HCT116 (cell line): Measurements from ENCODE around the gene OR6J1. TPM values are rescaled to one million over a fixed set of nuclear protein-coding genes. Genes with fewer than 3 reads are reported as not detected.

Experiments used
- ATAC-seq: fragments of 200-7000 bp; cut with Tn5 transposase; 2 replicates; pipeline ENCODE4 v1.9.1; 2020; ENCODE audit warnings: mild to moderate bottlenecking, moderate library complexity
- BruUV-seq: library from RNA; stranded (reverse); fragments of 400-500 nt; replicated peaks from 2 replicates; lab custom pipeline; 2021; lab: Mats Ljungman, UMichigan
- CTCF ChIA-PET: fragments of 300-600 bp; sonication (Branson Sonifier 250); formaldehyde crosslinking; loops from one replicate; lab custom pipeline; 2021; ENCODE audit warnings: antibody characterized with exemption; lab: Charles Lee
- POLR2A ChIA-PET: fragments of 300-600, 350-600 bp; sonication (Branson Sonifier 250); formaldehyde crosslinking; loops from one replicate; lab custom pipeline; 2021; ENCODE audit warnings: antibody characterized with exemption; lab: Charles Lee
- RAD21 ChIA-PET, 2 experiments: fragments of 300-600 bp; sonication (Branson Sonifier 250); formaldehyde crosslinking; loops; one replicate each; lab custom pipeline; 2023; ENCODE audit warnings: low total read pairs in 2 of 2; ENCODE audit not compliant: uncharacterized antibody in 2 of 2, unreplicated experiment in 2 of 2, low non-redundant PET in 1 of 2; lab: Charles Lee
- DNase-seq: peaks from one replicate; pipeline ENCODE4 v3.0.0-alpha.2; 2010; ENCODE audit warnings: low read depth, low spot score
- H2AFZ ChIP-seq: fragments of 200-600 bp; shearing (Covaris generic), sonication (generic); 2 replicates; pipeline ENCODE4 v1.6.1; 2017; ENCODE audit warnings: low read depth, mixed run types, mixed read lengths, antibody characterized with exemption, low read length; ENCODE audit not compliant: poor library complexity, severe bottlenecking
- H3K27ac ChIP-seq: 2 replicates; pipeline ENCODE4 v1.5.1; 2012; ENCODE audit warnings: low read depth, low read length
- H3K27me3 ChIP-seq: fragments of 200-600 bp; sonication (generic); 2 replicates; pipeline ENCODE4 v1.6.1; 2016; ENCODE audit warnings: mixed run types, low read length, mixed read lengths; ENCODE audit not compliant: insufficient read depth
- H3K36me3 ChIP-seq, 2 experiments: fragments of 200-500 bp in 1 of 2; fragments of 200-600 bp in 1 of 2; sonication (Bioruptor generic) in 1 of 2; sonication (generic) in 1 of 2; 2 replicates each; pipeline versions ENCODE4 v1.5.1 to v1.6.1; 2014 to 2016; ENCODE audit warnings: low read length in 2 of 2, inconsistent platforms in 1 of 2, mixed read lengths in 1 of 2, mixed run types in 1 of 2; ENCODE audit not compliant: insufficient read depth in 2 of 2, control insufficient read depth in 1 of 2
- H3K4me1 ChIP-seq, 2 experiments: fragments of 200-600 bp in 1 of 2; sonication (generic) in 1 of 2; 2 replicates each; pipeline versions ENCODE4 v1.5.1 to v1.6.1; 2012 to 2017; ENCODE audit warnings: low read length in 2 of 2, inconsistent platforms in 1 of 2, mild to moderate bottlenecking in 1 of 2, mixed read lengths in 1 of 2, mixed run types in 1 of 2, moderate library complexity in 1 of 2; ENCODE audit not compliant: insufficient read depth in 2 of 2, control insufficient read depth in 1 of 2
- H3K4me2 ChIP-seq: fragments of 200-600 bp; sonication (generic); 2 replicates; pipeline ENCODE4 v1.6.1; 2017; ENCODE audit warnings: mixed run types, low read length, mixed read lengths
- H3K4me3 ChIP-seq, 2 experiments: fragments of 200-600 bp in 1 of 2; sonication (generic) in 1 of 2; replicated peaks in 1 of 2; 2 replicates each; pipeline ENCODE4 v1.5.1; 2011 to 2016; ENCODE audit warnings: low read length in 2 of 2, control low read depth in 1 of 2, low read depth in 1 of 2, mild to moderate bottlenecking in 1 of 2, mixed read lengths in 1 of 2, mixed run types in 1 of 2
- H3K79me2 ChIP-seq: fragments of 200-600 bp; sonication (generic); 2 replicates; pipeline ENCODE4 v1.6.1; 2017; ENCODE audit warnings: mild to moderate bottlenecking, mixed run types, low read length, moderate library complexity, mixed read lengths; ENCODE audit not compliant: insufficient read depth
- H3K9ac ChIP-seq: fragments of 200-600 bp; sonication (generic); 2 replicates; pipeline ENCODE4 v1.6.1; 2016; ENCODE audit warnings: low read length, mixed read lengths
- H3K9me2 ChIP-seq: fragments of 200-600 bp; sonication (generic), shearing (Covaris generic); 2 replicates; pipeline ENCODE4 v1.6.1; 2017; ENCODE audit warnings: mixed run types, mild to moderate bottlenecking, moderate library complexity; ENCODE audit not compliant: insufficient read depth
- H3K9me3 ChIP-seq, 2 experiments: fragments of 200-500 bp in 1 of 2; fragments of 200-600 bp in 1 of 2; sonication (Bioruptor generic) in 1 of 2; sonication (generic) in 1 of 2; 2 replicates each; pipeline ENCODE4 v1.6.1; 2014 to 2017; ENCODE audit warnings: low read length in 2 of 2, mixed read lengths in 2 of 2, inconsistent platforms in 1 of 2, low read depth in 1 of 2, mild to moderate bottlenecking in 1 of 2, mixed run types in 1 of 2, moderate library complexity in 1 of 2; ENCODE audit not compliant: control insufficient read depth in 1 of 2, insufficient read depth in 1 of 2
- H4K20me1 ChIP-seq: fragments of 200-600 bp; sonication (generic), shearing (Covaris generic); 2 replicates; pipeline ENCODE4 v1.6.1; 2017; ENCODE audit warnings: mixed run types, mild to moderate bottlenecking, moderate library complexity; ENCODE audit not compliant: insufficient read depth
- ATF3 ChIP-seq: IDR thresholded peaks from 2 replicates; pipeline ENCODE4 v1.6.1; 2012
- CBX3 ChIP-seq: IDR thresholded peaks from 2 replicates; pipeline ENCODE4 v1.6.1; 2012; ENCODE audit warnings: low read depth
- CEBPB ChIP-seq: IDR thresholded peaks from 2 replicates; pipeline ENCODE4 v1.6.1; 2012; ENCODE audit warnings: low read depth
- CTCF ChIP-seq, 3 experiments: fragments of 200-600 bp in 1 of 3; sonication (generic) in 1 of 3; IDR thresholded peaks in 2 of 3; conservative IDR thresholded peaks in 1 of 3; 2 replicates each; pipeline ENCODE4 v1.5.1; 2012 to 2017; ENCODE audit warnings: low read depth in 2 of 3, low read length in 2 of 3, antibody characterized with exemption in 1 of 3, borderline replicate concordance in 1 of 3, control low read depth in 1 of 3, mild to moderate bottlenecking in 1 of 3, mixed read lengths in 1 of 3, mixed run types in 1 of 3, moderate library complexity in 1 of 3; ENCODE audit not compliant: insufficient read depth in 1 of 3
- EGR1 ChIP-seq: IDR thresholded peaks from 2 replicates; pipeline ENCODE4 v1.6.1; 2012; ENCODE audit warnings: low read depth
- ELF1 ChIP-seq: IDR thresholded peaks from 2 replicates; pipeline ENCODE4 v1.6.1; 2012; ENCODE audit warnings: low read depth, borderline replicate concordance
- JUND ChIP-seq: IDR thresholded peaks from 2 replicates; pipeline ENCODE4 v1.6.1; 2012
- MAX ChIP-seq: IDR thresholded peaks from 2 replicates; pipeline ENCODE4 v1.6.1; 2012
- RAD21 ChIP-seq: IDR thresholded peaks from 2 replicates; pipeline ENCODE4 v1.6.1; 2012; ENCODE audit warnings: low read depth, mild to moderate bottlenecking
- SIN3A ChIP-seq: IDR thresholded peaks from 2 replicates; pipeline ENCODE4 v1.6.1; 2012; ENCODE audit warnings: low read depth
- SP1 ChIP-seq: IDR thresholded peaks from 2 replicates; pipeline ENCODE4 v1.6.1; 2012; ENCODE audit warnings: low read depth
- SRF ChIP-seq: IDR thresholded peaks from 2 replicates; pipeline ENCODE4 v1.6.1; 2012; ENCODE audit warnings: low read depth
- TCF7L2 ChIP-seq: IDR thresholded peaks from 2 replicates; pipeline ENCODE4 v1.7.0; 2011; ENCODE audit warnings: borderline replicate concordance, inconsistent platforms; ENCODE audit not compliant: insufficient read depth, insufficient read length; ENCODE audit errors: extremely low read depth
- YY1 ChIP-seq: IDR thresholded peaks from 2 replicates; pipeline ENCODE4 v1.6.1; 2011; ENCODE audit warnings: low read length, low read depth, moderate library complexity, mild to moderate bottlenecking; ENCODE audit not compliant: insufficient replicate concordance; ENCODE audit errors: extremely low read depth
- ZNF274 ChIP-seq: fragments of 200-500 bp; sonication (Bioruptor generic); IDR thresholded peaks from 2 replicates; pipeline ENCODE4 v1.6.1; 2014; ENCODE audit warnings: mild to moderate bottlenecking, low read depth, low read length, inconsistent platforms
- intact Hi-C: fragments of 100-400 bp; cut with micrococcal nuclease; formaldehyde crosslinking; loops from 2 replicates; pipeline ENCODE4 v1.10.0; 2022
- total RNA-seq: library from RNA; stranded (reverse); gene quantifications from one replicate; pipeline ENCODE4 v1.2.1, GENCODE V29; 2021; ENCODE audit not compliant: unreplicated experiment

OR6J1 gene
- total RNA-seq, 1 experiment from 2014 or later = not detected

- no TSS peak for BruUV-seq
- no peak overlapping the region for H3K4me3 ChIP-seq
- intact Hi-C loops = no loop called here
- H3K79me2 ChIP-seq = no peaks in the 10 kb centered on the region
- POLR2A ChIA-PET = no interaction called here
- peaks cover 0 to 2% of the 10 kb centered on the region in 2 experiments; a peak in 2 of 4 replicates for H3K36me3 ChIP-seq
- TF ChIP-seq CEBPB = no peak
- TF ChIP-seq MAX = no peak
- peak; percentile 20; the same call in 1 of the 2 replicates for TF ChIP-seq JUND
- 0 out of 2 replicates have a peak, but pooled peaks have one; percentile 8 for TF ChIP-seq RAD21
- no peak for TF ChIP-seq CTCF (IDR thresholded peaks at IDR 0.05 in 2 of 3, conservative IDR thresholded peaks at IDR 0.05 in 1 of 3; ENCODE audit: borderline replicate concordance in 1 of 3, insufficient read depth in 1 of 3, low read depth in 2 of 3, low read length in 2 of 3)
- no peak for TF ChIP-seq EGR1
- no peak overlapping the region for H2AFZ ChIP-seq
- H4K20me1 ChIP-seq = no peaks in the 10 kb centered on the region
- H3K27me3 ChIP-seq = no peaks in the 10 kb centered on the region
- no peak overlapping the region for H3K27ac ChIP-seq
- RAD21 ChIA-PET = no interaction called here
- no peaks in the 10 kb centered on the region for H3K9me3 ChIP-seq
- DNase-seq (no peak), ATAC-seq (no peak; the same call in 1 of the 2 replicates)
- peaks cover 13 to 45% of the 10 kb centered on the region in 2 experiments for H3K4me1 ChIP-seq
- peak overlapping the region; percentile 41 for H3K4me2 ChIP-seq
- no peaks in the 10 kb centered on the region for H3K9me2 ChIP-seq
- CTCF ChIA-PET = no interaction called here
- no peak overlapping the region for H3K9ac ChIP-seq
Observed at GRCh38 chr14:22602862-22603261, 41.3 kb downstream of the OR6J1 start.

DNA sequence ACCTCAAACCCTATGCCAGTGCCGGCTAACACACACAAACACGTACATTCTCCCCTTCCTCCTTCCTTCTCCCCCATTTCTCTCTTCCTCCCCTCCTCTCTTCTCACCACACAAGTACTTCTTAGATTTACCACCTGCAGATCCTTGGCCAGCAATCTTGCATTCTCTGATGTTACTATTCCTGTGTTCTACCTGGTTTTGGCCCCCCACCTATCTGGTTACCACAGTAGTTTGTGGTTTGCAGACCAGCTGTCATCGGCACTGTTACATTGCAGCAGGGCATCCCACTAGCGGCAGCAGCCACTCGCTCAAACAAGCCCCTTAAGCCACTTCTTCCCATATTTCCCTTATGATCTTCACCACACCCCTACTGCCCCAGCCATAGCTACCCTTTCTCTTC lies 42.2 kb downstream of the OR6J1 start:
- Histone ChIP-seq H3K36me3 (no peaks in the 10 kb centered on the region; a peak in 2 of 4 replicates), H4K20me1 (no peaks in the 10 kb centered on the region), H3K9me3 (no peaks in the 10 kb centered on the region), H3K9me2 (no peaks in the 10 kb centered on the region), H3K4me3 (no peak overlapping the region), H3K27me3 (no peaks in the 10 kb centered on the region), H3K9ac (no peak overlapping the region), H2AFZ (no peak overlapping the region)
- ATAC-seq = no peak
- BruUV-seq = no TSS peak
- POLR2A ChIA-PET = interaction anchor here (0.7 kb wide), 1 partner anchor 189 kb away, joined by 9 read pairs; no protein-coding TSS in a partner anchor
- DNase-seq = no peak
- CTCF ChIA-PET = interaction anchor here (1.2 kb wide), 1 partner anchor 12 kb away, joined by 3 read pairs; no protein-coding TSS in a partner anchor
- intact Hi-C loops = no loop called here
- TF ChIP-seq JUND (no peak), CBX3 (no peak), ZNF274 (no peak), YY1 (no peak), ATF3 (no peak), SIN3A (no peak), SRF (no peak), SP1 (no peak), ELF1 (no peak), CEBPB (no peak), RAD21 (no peak), TCF7L2 (no peak)
- TF ChIP-seq, all 23 proteins: peak for 0
- no peak overlapping the region; the same call in 1 of the 2 replicates for H3K4me2 ChIP-seq
- peaks cover 13 to 51% of the 10 kb centered on the region in 2 experiments for H3K4me1 ChIP-seq
- no peaks in the 10 kb centered on the region for H3K79me2 ChIP-seq
- RAD21 ChIA-PET = no interaction called here
- no peak overlapping the region for H3K27ac ChIP-seq
